Vagina (tissue), 2 donors: Measurements from ENCODE around the gene CMTR1. TPM values are rescaled to one million over a fixed set of nuclear protein-coding genes. Genes with fewer than 3 reads are reported as not detected.

ENCODE experiments used
- DNase-seq, 2 donors: peaks; one replicate each; pipeline ENCODE4 v3.0.0-alpha.2; 2017; ENCODE audit errors: extremely low spot score in 2 of 2
- H3K27ac ChIP-seq: fragments of 200-600 bp; sonication (generic); one replicate; pipeline ENCODE4 v1.5.1; 2019
- H3K27me3 ChIP-seq: fragments of 200-600 bp; sonication (generic); one replicate; pipeline ENCODE4 v1.5.1; 2019
- H3K36me3 ChIP-seq, 2 donors: fragments of 200-600 bp; sonication (generic); one replicate each; pipeline ENCODE4 v1.5.1; 2017 to 2019
- H3K4me1 ChIP-seq: fragments of 200-600 bp; sonication (generic); one replicate; pipeline ENCODE4 v1.5.1; 2019
- H3K4me3 ChIP-seq, 2 donors: fragments of 200-600 bp; sonication (generic); 1 replicate in 1 of 2; 2 replicates in 1 of 2; pipeline ENCODE4 v1.5.1; 2016 to 2019
- H3K9me3 ChIP-seq: fragments of 200-600 bp; sonication (generic); one replicate; pipeline ENCODE4 v1.5.1; 2019
- POLR2A ChIP-seq, 2 donors: fragments of 450-650 bp; IDR thresholded peaks; one replicate each; pipeline ENCODE4 v1.6.1; 2017; ENCODE audit warnings: antibody characterized with exemption in 2 of 2, mild to moderate bottlenecking in 2 of 2, moderate library complexity in 2 of 2
- POLR2AphosphoS5 ChIP-seq, 2 donors: sonication (generic); formaldehyde crosslinking; IDR thresholded peaks; one replicate each; pipeline ENCODE4 v1.9.0; 2017; ENCODE audit warnings: antibody characterized with exemption in 2 of 2, mild to moderate bottlenecking in 2 of 2, low read depth in 1 of 2; ENCODE audit not compliant: insufficient read depth in 1 of 2
- intact Hi-C: fragments of 100-400 bp; cut with DNase I; formaldehyde crosslinking; loops from one replicate; pipeline ENCODE4 v1.15.1; 2023
- total RNA-seq: library from RNA; depleted of rRNA; stranded (reverse); fragments of >200 nt; gene quantifications from one replicate; pipeline ENCODE4 v1.2.3, GENCODE V29; 2016
- TF ChIP-seq, protein P1 (sequence below), 3 experiments: fragments of 450-650 bp in 2 of 3; fragments of 200-600 bp in 1 of 3; sonication (generic) in 1 of 3; IDR thresholded peaks; one replicate each; pipeline ENCODE4 v1.5.1; 2017 to 2019; ENCODE audit warnings: antibody characterized with exemption in 3 of 3, mild to moderate bottlenecking in 2 of 3, moderate library complexity in 2 of 3

CMTR1 gene
- total RNA-seq, 1 donor from 2014 or later = 24.3 TPM

DNA sequence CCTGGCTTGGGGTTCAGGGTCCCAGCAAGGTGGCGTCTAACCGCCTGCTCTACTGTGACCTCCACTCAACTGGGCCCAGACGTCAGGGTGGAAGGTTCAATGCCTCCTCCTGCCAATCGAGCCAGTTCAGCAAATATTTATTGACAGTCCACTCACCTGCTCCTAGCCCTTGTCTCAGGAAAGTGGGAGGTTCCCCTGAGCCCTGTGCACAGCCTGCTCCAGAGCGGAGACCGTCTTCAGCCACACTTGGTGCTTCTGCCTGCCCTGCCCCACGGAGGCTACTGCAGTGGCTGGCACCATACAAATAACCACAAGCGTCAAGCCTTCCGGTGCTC is 60.6 kb downstream of the CMTR1 start:
- H3K27ac ChIP-seq = no peak overlapping the region
- TF ChIP-seq, protein P1, sequence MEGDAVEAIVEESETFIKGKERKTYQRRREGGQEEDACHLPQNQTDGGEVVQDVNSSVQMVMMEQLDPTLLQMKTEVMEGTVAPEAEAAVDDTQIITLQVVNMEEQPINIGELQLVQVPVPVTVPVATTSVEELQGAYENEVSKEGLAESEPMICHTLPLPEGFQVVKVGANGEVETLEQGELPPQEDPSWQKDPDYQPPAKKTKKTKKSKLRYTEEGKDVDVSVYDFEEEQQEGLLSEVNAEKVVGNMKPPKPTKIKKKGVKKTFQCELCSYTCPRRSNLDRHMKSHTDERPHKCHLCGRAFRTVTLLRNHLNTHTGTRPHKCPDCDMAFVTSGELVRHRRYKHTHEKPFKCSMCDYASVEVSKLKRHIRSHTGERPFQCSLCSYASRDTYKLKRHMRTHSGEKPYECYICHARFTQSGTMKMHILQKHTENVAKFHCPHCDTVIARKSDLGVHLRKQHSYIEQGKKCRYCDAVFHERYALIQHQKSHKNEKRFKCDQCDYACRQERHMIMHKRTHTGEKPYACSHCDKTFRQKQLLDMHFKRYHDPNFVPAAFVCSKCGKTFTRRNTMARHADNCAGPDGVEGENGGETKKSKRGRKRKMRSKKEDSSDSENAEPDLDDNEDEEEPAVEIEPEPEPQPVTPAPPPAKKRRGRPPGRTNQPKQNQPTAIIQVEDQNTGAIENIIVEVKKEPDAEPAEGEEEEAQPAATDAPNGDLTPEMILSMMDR (IDR thresholded peaks at IDR 0.05) = no peak
- TF ChIP-seq POLR2A (IDR thresholded peaks at IDR 0.05) (no peak), POLR2AphosphoS5 (IDR thresholded peaks at IDR 0.05; ENCODE audit: insufficient read depth in 1 of 2, low read depth in 1 of 2) (no peak)

DNA sequence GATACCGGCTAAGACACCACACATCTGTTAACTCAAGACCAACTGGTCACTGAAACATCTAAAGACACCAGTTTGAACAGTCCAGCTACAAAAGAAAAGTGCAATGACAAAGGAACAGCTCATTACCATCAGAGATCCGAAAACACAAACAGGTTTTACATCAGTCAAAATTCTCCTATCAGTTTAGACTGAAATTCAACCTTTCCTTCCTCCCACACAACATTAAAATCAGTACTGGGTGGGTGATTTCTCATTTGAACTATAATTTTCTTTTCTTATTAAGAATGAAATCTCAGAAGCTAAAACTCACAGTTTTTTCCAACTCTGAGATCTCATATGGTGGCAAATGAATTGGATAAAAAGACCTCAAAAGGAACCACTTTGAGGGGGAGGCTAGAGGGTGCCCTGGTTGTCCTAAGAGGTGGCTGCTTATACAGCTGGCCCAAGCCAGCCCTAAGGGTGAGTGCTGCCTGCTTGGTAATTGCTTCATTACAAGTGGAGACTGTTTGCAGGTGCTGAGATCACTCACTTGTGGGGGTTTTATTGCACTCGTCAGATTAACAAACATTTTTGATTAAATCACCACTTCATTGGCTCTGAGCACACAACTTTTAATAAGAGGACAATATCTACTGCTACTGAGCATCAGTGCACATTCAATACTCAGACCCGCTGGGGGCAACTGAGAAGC is 62.4 kb downstream of the CMTR1 start:
- Histone ChIP-seq H3K36me3 (no peaks in the 10 kb centered on the region), H3K4me3 (no peak overlapping the region), H3K27ac (no peak overlapping the region), H3K9me3 (no peaks in the 10 kb centered on the region), H3K4me1 (peaks cover 17% of the 10 kb centered on the region), H3K27me3 (no peaks in the 10 kb centered on the region)
- no peak for DNase-seq
- intact Hi-C loops = no loop called here
- TF ChIP-seq, protein P1 (IDR thresholded peaks at IDR 0.05) = no peak
- TF ChIP-seq POLR2AphosphoS5 (IDR thresholded peaks at IDR 0.05; ENCODE audit: insufficient read depth in 1 of 2, low read depth in 1 of 2) (no peak), POLR2A (IDR thresholded peaks at IDR 0.05) (no peak)

More for the DNA sequence above, 60.6 kb downstream of the CMTR1 start:
- H3K9me3 ChIP-seq = no peaks in the 10 kb centered on the region
- intact Hi-C loops = no loop called here
- H3K4me3 ChIP-seq = no peak overlapping the region
- H3K36me3 ChIP-seq = no peaks in the 10 kb centered on the region
- DNase-seq = no peak
- no peaks in the 10 kb centered on the region for H3K27me3 ChIP-seq
- H3K4me1 ChIP-seq = peaks cover 10% of the 10 kb centered on the region

DNA sequence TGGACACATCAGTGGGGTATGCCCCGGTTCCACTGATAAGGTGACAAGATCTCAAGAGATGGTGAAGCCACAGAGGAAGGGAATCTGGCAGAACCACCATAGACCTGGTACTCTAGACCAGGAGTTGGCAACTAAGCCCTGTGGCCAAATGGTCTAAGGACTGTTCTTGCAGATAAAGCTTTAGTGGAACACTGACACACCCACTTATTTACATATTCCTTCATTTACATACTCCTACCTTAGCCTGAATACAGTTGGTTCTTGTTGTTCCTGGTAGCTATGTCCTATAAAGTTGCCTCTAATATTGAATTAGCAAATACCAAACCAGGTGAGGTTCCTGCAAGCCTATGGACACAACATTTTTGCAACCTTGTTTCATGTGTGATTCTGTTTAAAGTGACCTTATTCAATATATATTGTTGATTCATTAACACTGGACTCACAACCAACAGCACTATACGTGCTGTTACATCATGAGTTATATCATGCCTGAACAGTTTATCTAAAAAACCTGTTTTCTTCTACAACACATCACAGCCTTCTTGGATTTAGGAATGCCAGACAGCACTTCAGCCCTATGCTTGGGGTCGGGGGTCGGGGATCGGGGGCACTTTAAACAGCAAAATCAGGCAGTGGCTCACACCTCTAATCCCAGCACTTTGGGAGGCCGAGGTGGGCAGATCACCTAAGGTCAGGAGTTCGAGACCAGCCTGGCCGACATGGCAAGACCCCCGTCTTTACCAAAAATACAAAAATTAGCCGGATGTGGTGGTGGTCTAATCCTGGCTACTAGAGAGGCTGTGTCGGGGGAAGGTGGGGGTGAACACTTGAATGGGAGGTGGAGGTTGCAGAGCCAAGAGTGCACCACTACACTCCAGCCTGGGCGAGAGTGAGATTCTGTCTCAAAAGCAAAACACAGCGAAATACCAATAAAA is 64.2 kb downstream of the CMTR1 start:
- H3K4me3 ChIP-seq = no peak overlapping the region
- intact Hi-C loops = no loop called here

DNA sequence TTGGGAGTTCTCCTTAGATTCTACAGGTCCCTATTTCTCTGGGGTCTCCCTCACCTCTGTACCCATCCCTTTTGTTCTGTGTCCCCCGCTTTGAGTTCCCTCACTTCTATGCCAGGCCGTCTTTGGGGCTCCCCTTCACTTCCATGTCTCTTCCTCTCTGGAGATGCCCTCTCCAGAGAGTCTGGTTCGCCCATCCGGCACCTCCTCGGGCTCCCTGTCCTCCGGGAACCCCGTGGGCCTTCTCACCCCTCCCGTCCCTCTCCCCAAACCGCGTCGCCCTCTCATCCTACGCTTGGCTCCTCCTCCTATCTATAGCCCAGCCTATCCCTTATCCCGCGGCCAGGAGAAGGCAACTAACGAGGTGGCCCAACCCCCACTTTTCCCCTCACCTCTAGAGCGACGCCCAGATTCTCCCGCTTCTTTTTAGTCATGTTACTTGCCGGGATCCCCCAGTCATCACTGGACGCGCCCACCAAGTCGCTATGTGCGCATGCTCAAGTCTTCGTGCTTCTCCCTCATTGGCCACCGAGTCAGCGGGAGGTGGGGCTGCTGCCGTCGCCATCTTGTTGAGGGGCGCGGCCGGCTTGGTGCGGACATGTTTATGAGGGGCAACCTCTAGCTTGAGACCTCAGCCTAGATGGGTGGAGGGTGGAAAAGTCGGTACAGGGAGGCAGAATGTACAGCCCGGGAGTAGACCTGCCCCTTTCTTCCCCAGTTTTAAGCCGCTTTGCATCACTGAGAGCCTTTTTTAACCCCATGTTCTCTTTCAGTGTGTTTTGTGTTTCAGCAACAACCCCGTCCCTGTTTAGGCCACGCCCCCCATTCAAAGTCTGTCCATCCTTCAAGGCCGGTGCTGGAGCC is 66.6 kb downstream of the CMTR1 start, which contains the start of gene CCDC167:
Gene CCDC167, minus strand, starts transcription at position 461 of the 861 bp plus-strand sequence. Its CDS starts 30 bp downstream, at position 431.
- Histone ChIP-seq H3K9me3 (no peaks in the 10 kb centered on the region), H3K4me1 (peaks cover 9% of the 10 kb centered on the region), H3K4me3 (peak within 1 kb of the TSS; percentile 64 to 80), H3K27me3 (no peaks in the 10 kb centered on the region), H3K36me3 (no peaks in the 10 kb centered on the region), H3K27ac (peak within 1 kb of the TSS; percentile 52)
- DNase-seq = peak in 1 of 2 donors; percentile 94
- intact Hi-C loops = no loop called here
- TF ChIP-seq, protein P1 (IDR thresholded peaks at IDR 0.05) = no peak
- TF ChIP-seq POLR2AphosphoS5 (IDR thresholded peaks at IDR 0.05; ENCODE audit: insufficient read depth in 1 of 2, low read depth in 1 of 2) (peak; percentile 61 to 86), POLR2A (IDR thresholded peaks at IDR 0.05) (no peak)

More for the DNA sequence above, 64.2 kb downstream of the CMTR1 start:
- no peak overlapping the region for H3K27ac ChIP-seq
- no peaks in the 10 kb centered on the region for H3K9me3 ChIP-seq
- TF ChIP-seq POLR2A (IDR thresholded peaks at IDR 0.05) (no peak), POLR2AphosphoS5 (IDR thresholded peaks at IDR 0.05; ENCODE audit: insufficient read depth in 1 of 2, low read depth in 1 of 2) (no peak)
- TF ChIP-seq, protein P1 (IDR thresholded peaks at IDR 0.05) = no peak
- peaks cover 9% of the 10 kb centered on the region for H3K4me1 ChIP-seq
- H3K27me3 ChIP-seq = no peaks in the 10 kb centered on the region
- no peaks in the 10 kb centered on the region for H3K36me3 ChIP-seq
- DNase-seq = no peak
